ENCODE measurements around the gene ANKRD29. TPM values are rescaled to one million over a fixed set of nuclear protein-coding genes. Genes with fewer than 3 reads are reported as not detected.

ANKRD29 gene
- total and polyA plus RNA-seq, 4 donors = 8.7 to 29.6 (median 28.1) TPM

DNA sequence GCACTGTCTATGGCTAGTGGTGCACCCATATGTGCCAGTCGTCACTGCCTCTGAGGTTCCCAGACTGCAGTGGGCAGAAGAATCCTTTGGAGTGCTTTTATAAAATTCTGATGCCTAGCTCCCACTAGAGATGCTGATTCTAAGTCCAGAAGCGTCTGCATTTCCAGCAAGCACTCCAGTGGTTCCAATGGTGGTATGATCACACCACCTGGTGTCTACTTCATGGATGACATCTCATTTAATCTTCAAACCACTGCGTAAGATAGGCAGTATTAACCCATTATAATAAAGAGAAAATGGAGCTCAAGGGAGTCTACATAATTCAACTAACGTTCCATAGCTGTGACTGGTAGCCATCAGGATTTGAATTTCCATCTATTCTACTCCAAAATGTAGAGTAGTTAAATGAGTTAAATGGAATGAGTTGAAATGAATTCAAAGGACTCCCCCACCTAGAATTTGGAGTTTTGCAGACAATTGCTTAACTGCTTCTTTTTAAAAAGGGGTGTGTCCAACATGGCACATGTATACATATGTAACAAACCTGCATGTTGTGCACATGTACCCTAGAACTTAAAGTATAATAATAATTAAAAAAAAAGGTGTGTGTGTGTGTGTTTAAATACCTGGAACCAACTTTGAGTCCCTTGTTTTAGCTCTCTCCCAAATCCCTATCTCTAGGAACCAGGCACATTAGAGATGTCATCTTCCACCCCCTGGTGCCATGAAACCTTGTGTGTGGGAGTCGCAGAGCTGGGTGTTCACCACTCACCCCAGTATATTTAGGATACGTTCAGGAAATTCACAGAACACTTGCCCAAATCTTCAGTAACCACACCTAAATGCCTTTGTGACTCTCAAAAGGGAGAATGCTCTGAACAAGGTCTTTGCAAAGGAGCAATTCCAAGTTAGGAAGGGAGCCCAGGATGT lies 40.6 kb upstream of the ANKRD29 start:
- no peaks in the 10 kb centered on the region for H3K4me1 ChIP-seq (ENCODE audit: control insufficient read depth, insufficient read depth, low read length)
- 80% methylated on average over 1 of the region's 6 CpGs for WGBS (ENCODE audit: insufficient coverage)
- DNase-seq (ENCODE audit: low read depth in 4 of 6, low spot score in 6 of 6) = peak in 2 of 6 donors; percentile 13 to 80
- H3K9me3 ChIP-seq (ENCODE audit: control insufficient read depth, insufficient read depth, low read length) = no peaks in the 10 kb centered on the region
- H3K36me3 ChIP-seq (ENCODE audit: control insufficient read depth, insufficient read depth, low read length) = no peaks in the 10 kb centered on the region
- no peak overlapping the region for H3K4me3 ChIP-seq (ENCODE audit: low read depth, low read length)
- no peaks in the 10 kb centered on the region for H3K27me3 ChIP-seq (ENCODE audit: control insufficient read depth, insufficient read depth, low read length)
- no peak overlapping the region for H3K27ac ChIP-seq (ENCODE audit: low read depth, low read length)

DNA sequence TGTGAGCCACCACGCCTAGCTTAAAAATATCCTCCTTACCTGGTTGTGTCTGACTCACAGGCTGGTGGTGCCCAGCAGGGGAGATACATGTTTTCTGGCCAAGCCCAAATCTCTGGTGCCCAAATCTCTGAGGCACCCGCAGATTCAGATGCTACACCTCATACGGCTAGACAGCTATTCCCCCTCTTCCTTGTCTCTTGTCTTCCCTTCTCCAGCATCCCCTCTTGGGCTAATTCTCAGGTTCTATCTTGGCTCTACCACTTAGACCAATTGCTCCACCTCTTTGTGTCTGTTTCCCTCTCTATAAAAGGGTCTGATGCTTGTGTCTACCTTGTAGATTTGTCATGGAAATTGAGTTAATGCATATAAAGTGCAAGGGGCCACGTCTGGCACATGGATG lies 39.9 kb upstream of the ANKRD29 start:
- Histone ChIP-seq H3K36me3 (ENCODE audit: control insufficient read depth, insufficient read depth, low read length) (no peaks in the 10 kb centered on the region), H3K27me3 (ENCODE audit: control insufficient read depth, insufficient read depth, low read length) (no peaks in the 10 kb centered on the region), H3K9me3 (ENCODE audit: control insufficient read depth, insufficient read depth, low read length) (no peaks in the 10 kb centered on the region), H3K4me1 (ENCODE audit: control insufficient read depth, insufficient read depth, low read length) (no peaks in the 10 kb centered on the region), H3K27ac (ENCODE audit: low read depth, low read length) (no peak overlapping the region), H3K4me3 (ENCODE audit: low read depth, low read length) (no peak overlapping the region)
- WGBS (ENCODE audit: insufficient coverage) = 88% methylated on average over 4 of the region's 4 CpGs
- DNase-seq (ENCODE audit: low read depth in 4 of 6, low spot score in 6 of 6) = no peak

DNA sequence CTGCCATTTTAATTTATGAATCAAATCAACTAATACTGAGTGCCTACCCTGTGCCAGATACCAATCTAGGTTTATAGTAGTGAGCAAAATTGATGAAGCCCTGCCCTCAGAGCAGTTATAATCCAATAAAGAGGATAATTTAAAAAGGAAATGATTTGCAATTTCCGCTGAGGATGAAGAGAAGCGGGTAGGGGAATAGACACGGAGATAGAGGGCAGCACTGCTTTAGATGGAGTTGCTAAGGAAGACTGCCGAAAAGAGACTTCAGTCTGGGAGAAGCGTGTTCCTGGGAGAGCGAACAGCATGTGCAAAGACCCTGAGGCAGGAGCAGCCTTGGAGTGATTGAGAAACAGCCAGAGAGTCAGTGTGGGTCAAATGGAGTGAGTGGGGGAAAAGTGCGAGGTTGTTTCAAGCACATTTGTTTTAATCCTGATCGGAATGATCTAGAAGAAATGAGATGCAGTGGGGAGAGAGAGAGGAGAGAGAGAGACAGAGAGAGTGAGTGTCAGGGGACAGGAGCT lies 38.9 kb upstream of the ANKRD29 start:
- Histone ChIP-seq H3K4me1 (ENCODE audit: control insufficient read depth, insufficient read depth, low read length) (no peaks in the 10 kb centered on the region), H3K27me3 (ENCODE audit: control insufficient read depth, insufficient read depth, low read length) (no peaks in the 10 kb centered on the region), H3K4me3 (ENCODE audit: low read depth, low read length) (no peak overlapping the region), H3K36me3 (ENCODE audit: control insufficient read depth, insufficient read depth, low read length) (no peaks in the 10 kb centered on the region), H3K27ac (ENCODE audit: low read depth, low read length) (no peak overlapping the region), H3K9me3 (ENCODE audit: control insufficient read depth, insufficient read depth, low read length) (no peaks in the 10 kb centered on the region)
- 92% methylated on average over 8 of the region's 8 CpGs for WGBS (ENCODE audit: insufficient coverage)
- DNase-seq (ENCODE audit: low read depth in 4 of 6, low spot score in 6 of 6) = no peak

DNA sequence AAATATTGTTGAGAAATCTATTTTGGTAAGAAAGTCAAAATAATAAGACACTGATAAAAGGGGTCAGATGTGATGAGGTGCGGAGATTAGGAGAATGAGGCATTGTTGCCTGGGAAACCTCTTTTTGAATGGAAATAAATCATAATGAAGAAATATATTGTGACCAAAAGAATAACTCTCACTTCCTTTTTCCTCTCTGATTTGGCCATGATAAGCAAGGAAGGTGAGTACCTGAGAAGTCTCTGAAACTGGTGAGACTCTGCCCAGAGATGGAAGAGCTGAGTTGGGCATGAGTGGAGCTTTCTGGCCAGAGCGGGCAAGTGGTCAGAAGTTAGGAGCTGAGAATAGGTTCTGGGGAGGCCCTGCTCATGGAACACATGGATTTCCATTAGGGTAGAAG lies 38.3 kb upstream of the ANKRD29 start:
- DNase-seq (ENCODE audit: low read depth in 4 of 6, low spot score in 6 of 6) = no peak
- Histone ChIP-seq H3K4me1 (ENCODE audit: control insufficient read depth, insufficient read depth, low read length) (no peaks in the 10 kb centered on the region), H3K27me3 (ENCODE audit: control insufficient read depth, insufficient read depth, low read length) (no peaks in the 10 kb centered on the region), H3K9me3 (ENCODE audit: control insufficient read depth, insufficient read depth, low read length) (no peaks in the 10 kb centered on the region), H3K36me3 (ENCODE audit: control insufficient read depth, insufficient read depth, low read length) (no peaks in the 10 kb centered on the region), H3K4me3 (ENCODE audit: low read depth, low read length) (no peak overlapping the region), H3K27ac (ENCODE audit: low read depth, low read length) (no peak overlapping the region)
- 100% methylated on average over 1 of the region's 2 CpGs for WGBS (ENCODE audit: insufficient coverage)

DNA sequence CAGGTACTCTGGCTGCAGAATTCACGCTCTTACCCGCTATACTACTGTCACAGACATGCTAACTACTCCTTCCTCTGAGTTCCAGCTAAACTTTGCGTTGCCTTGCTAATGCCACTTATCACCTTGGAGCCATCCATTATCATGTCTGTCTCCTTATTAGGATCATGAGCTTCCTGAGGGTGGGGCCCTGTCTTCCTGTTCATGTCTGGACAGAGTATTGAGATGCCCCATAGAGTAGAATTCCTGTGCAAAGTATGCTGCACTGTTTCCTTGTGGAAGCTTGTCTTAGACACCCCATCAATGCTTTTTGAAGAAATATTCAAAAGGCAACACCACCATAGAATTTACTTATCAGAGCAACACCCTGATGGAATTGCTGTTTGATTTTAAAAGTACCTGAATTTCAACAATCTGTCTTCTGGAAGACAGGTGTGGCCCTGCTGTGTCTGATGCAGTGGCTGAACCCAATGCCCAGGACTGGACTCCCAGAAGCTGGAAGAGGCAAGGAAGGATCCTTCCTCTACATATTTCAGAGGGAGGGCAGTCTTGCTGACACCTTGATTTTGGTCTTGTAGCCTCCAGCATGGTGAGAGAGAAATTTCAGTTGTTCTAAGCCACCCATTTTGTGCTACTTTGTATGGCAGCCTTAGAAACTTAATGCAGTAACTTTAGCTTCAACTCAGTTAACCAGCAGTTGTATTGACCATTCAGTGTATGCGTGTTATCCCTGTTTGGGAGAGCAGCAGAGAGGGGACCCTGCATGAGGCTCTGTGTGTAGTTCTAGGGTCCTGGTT lies 32.1 kb upstream of the ANKRD29 start:
- H3K36me3 ChIP-seq (ENCODE audit: control insufficient read depth, insufficient read depth, low read length) = no peaks in the 10 kb centered on the region
- H3K9me3 ChIP-seq (ENCODE audit: control insufficient read depth, insufficient read depth, low read length) = no peaks in the 10 kb centered on the region
- DNase-seq (ENCODE audit: low read depth in 4 of 6, low spot score in 6 of 6) = no peak
- no peak overlapping the region for H3K27ac ChIP-seq (ENCODE audit: low read depth, low read length)
- no peak overlapping the region for H3K4me3 ChIP-seq (ENCODE audit: low read depth, low read length)
- peaks cover 8% of the 10 kb centered on the region for H3K4me1 ChIP-seq (ENCODE audit: control insufficient read depth, insufficient read depth, low read length)
- H3K27me3 ChIP-seq (ENCODE audit: control insufficient read depth, insufficient read depth, low read length) = peaks cover 8% of the 10 kb centered on the region
- 93% methylated on average over 3 of the region's 4 CpGs for WGBS (ENCODE audit: insufficient coverage)

DNA sequence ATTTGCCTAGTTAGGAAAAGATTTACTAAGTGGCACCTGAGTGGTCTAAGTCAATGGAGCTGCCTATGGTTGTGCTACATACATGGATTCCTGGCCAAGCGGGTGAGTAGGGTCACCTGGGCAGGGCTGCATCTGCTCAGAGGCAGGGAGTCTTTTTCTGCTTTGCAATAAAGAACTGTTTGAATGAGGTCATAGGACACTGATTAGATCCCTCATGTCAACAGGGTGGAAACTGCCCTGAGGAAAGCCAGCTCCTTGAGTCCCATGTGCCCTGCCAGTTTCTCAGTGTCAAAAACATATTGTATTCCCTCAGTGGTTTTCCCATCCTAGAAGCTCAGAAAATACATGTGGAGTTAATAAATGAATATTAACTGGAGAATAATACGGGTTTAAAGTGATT lies 31.1 kb upstream of the ANKRD29 start:
- Histone ChIP-seq H3K36me3 (ENCODE audit: control insufficient read depth, insufficient read depth, low read length) (no peaks in the 10 kb centered on the region), H3K27ac (ENCODE audit: low read depth, low read length) (no peak overlapping the region)
- 100% methylated on average over 1 of the region's 2 CpGs for WGBS (ENCODE audit: insufficient coverage)

DNA sequence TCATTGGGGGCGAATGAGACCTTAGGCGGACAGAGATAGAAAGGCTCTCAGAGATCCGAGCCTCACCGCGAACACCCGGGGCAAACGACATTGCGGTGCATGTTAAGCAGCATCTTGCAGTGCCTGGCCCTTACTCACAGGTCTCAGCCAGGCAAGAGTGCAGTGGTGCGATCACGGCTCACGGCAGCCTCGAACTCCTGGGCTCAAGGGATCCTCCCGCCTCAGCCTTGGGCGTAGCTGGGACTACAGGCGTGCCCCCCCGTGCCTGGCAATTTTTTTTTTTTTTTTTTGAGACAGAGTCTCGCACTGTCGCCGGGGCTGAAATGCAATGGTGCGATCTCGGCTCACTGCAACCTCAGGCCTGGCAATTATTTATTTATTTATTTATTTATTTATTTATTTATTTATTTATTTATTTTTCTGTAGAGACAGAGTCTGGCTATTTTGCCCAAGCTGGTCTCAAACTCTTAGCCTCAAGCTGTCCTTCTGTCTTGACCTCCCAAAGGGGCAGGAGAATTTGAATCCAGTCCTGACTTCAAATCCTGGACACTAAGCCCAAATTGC lies 27.9 kb upstream of the ANKRD29 start:
- DNase-seq (ENCODE audit: low read depth in 4 of 6, low spot score in 6 of 6) = peak in 2 of 6 donors; percentile 24 to 53
- Histone ChIP-seq H3K27me3 (ENCODE audit: control insufficient read depth, insufficient read depth, low read length) (peaks cover 29% of the 10 kb centered on the region), H3K9me3 (ENCODE audit: control insufficient read depth, insufficient read depth, low read length) (no peaks in the 10 kb centered on the region), H3K27ac (ENCODE audit: low read depth, low read length) (no peak overlapping the region), H3K4me3 (ENCODE audit: low read depth, low read length) (peak overlapping the region; percentile 33), H3K4me1 (ENCODE audit: control insufficient read depth, insufficient read depth, low read length) (peaks cover 18% of the 10 kb centered on the region), H3K36me3 (ENCODE audit: control insufficient read depth, insufficient read depth, low read length) (no peaks in the 10 kb centered on the region)
- WGBS (ENCODE audit: insufficient coverage) = 33% methylated on average over 13 of the region's 21 CpGs

More for the DNA sequence above, 31.1 kb upstream of the ANKRD29 start:
- Histone ChIP-seq H3K4me1 (ENCODE audit: control insufficient read depth, insufficient read depth, low read length) (peaks cover 15% of the 10 kb centered on the region), H3K9me3 (ENCODE audit: control insufficient read depth, insufficient read depth, low read length) (no peaks in the 10 kb centered on the region), H3K27me3 (ENCODE audit: control insufficient read depth, insufficient read depth, low read length) (peaks cover 15% of the 10 kb centered on the region), H3K4me3 (ENCODE audit: low read depth, low read length) (no peak overlapping the region)
- DNase-seq (ENCODE audit: low read depth in 4 of 6, low spot score in 6 of 6) = no peak

DNA sequence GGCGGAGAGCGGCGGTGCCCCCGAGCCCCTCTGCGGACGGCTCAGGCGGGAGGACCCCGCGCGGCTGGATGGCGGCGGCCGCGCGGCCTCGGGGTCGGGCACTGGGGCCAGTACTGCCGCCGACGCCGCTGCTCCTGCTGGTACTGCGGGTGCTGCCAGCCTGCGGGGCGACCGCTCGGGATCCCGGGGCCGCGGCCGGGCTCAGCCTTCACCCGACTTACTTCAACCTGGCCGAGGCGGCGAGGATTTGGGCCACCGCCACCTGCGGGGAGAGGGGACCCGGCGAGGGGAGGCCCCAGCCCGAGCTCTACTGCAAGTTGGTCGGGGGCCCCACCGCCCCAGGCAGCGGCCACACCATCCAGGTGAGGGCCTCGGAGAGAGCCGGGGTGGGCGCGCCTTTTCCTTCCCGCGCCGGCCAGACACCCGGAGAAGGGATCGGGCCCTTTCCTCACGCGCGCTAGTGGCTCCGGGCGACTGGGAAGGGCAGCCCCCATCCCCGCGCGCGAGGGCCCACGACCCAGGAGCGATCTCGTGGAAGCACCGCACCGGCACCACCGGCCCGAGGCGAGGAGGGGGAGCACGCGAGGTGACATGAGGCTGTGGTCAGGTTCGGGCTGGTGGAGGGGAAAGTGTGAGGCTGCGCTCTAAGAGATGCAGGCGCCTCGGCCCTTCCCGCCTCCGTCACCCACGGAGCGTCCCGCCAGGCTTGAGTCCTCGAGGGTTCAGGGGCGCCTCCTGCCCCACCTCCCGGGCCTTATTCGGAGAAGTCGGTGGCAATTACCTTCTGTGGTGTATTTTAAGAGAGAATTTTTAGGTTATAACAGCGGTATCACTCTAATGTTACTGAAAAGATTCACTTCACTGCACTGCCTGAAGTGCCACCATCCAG lies 27.1 kb upstream of the ANKRD29 start:
- WGBS (ENCODE audit: insufficient coverage) = 4% methylated on average over 85 of the region's 85 CpGs
- H3K27me3 ChIP-seq (ENCODE audit: control insufficient read depth, insufficient read depth, low read length) = peaks cover 29% of the 10 kb centered on the region
- peak in 1 of 6 donors; percentile 36 for DNase-seq (ENCODE audit: low read depth in 4 of 6, low spot score in 6 of 6)

More for the DNA sequence above, 27.1 kb upstream of the ANKRD29 start:
- H3K36me3 ChIP-seq (ENCODE audit: control insufficient read depth, insufficient read depth, low read length) = no peaks in the 10 kb centered on the region
- peaks cover 18% of the 10 kb centered on the region for H3K4me1 ChIP-seq (ENCODE audit: control insufficient read depth, insufficient read depth, low read length)
- H3K9me3 ChIP-seq (ENCODE audit: control insufficient read depth, insufficient read depth, low read length) = no peaks in the 10 kb centered on the region
- no peak overlapping the region for H3K27ac ChIP-seq (ENCODE audit: low read depth, low read length)
- peak overlapping the region; percentile 34 for H3K4me3 ChIP-seq (ENCODE audit: low read depth, low read length)
